NCI-H774 (cell line): ENCODE results near the gene TPD52L2.

Experiments
- DNase-seq: peaks from one replicate; lab custom pipeline; 2025; lab: John Stamatoyannopoulos, UW

Gene TPD52L2

DNA sequence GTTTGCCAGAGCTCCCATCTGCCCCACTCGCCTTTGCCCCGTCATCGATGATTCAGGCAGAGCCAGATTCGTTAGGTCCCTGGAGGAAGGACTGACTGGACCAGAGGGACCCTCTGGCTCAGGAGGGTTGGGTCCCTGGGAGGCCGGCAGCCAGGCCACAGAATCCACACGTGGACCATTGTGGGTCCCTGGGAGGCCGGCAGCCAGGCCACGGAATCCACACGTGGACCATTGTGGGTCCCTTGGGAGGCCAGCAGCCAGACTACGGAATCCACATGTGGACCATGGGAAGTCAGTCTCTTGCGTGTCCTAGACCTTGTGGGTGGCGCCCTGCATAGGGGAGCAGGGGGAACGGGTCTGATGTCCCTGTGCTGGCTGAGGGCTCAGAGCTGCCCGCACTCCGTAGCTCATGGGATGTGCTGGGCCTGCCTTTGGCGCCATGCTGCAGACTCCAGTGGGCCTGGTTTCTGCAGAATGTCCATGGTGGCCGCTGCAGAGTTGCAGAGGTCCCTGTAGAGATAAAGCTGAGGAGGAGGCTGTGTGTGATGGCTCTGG is 67.6 kb downstream of the TPD52L2 start:
- DNase-seq, result no peak

DNA sequence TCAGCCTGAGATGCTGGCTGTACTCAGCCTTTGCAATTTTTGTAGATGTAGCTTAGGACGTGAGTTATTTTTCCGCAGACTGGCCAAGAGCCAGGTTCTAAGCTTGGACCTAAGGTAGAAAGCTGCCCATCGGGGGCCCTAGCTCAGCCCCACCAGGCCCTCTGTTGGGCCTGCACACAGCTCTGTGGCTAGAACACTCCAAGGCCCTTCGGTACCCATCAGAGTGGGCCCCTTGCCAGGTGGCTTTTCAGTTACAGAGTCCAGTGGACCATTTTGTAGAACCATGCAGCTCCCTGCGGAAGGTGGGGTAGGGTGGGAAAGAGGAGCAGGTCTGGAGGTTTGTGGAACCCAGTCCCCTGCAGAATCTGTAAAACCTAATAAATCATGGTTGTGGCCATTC is 68.6 kb downstream of the TPD52L2 start:
- DNase-seq, result no peak

DNA sequence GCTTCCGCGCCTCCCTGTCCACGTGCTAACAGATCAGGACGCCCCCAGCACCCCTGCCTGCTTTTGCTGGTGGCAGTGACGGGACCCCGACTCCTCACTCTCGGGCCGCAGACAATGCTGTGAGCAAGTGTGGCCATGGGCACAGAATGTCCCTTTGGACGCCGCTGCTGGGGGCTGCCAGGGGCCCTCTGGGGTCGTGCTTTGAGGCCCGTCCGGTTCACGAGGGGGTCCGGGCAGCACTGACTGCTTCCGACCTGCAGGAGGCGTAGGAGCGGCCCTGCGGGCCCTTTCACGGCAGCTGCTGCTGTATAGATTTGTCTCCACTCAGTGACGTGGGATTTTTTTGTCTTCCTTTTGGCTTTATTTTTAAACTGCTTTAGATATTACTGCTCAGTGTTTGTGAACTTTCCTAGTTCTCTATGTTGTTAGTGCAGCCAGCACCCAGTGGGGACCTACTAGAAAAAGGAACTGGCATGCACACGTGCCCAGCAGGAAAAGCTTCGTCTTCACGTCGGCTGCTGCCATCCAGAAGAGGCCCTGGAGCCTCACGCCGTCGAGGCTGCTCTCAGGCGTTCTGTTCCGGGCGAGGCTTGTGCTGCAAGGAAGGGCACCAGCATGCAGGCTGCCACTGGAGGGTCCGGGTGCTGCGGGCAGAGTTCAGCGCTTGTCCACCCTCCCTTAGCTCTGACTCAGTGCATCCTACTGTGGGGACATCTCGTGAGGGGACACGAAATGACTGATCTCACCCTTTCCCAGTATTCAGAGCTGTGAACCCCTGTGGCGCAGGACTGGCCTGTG is 69.4 kb downstream of the TPD52L2 start:
- no peak for DNase-seq

DNA sequence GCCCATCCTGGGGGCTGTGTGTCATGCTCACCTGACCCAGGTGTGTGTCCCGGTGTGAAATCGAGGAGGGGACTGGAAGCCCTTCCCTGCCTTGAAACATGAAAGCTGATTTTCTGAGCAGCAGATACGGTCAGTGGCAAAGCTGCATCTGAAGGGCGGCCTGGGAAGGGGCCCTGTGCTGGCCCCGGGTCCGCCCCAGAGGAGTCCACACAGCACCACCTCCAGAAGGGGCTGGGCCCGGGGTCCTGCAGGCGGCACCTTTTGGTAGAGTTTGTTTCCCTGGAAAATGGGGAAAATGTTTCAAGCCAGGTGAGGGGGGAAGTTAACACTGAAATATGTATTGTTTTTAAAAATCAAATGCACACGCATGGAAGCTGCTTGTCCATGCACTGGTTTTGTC is 70.4 kb downstream of the TPD52L2 start:
- DNase-seq, result no peak

DNA sequence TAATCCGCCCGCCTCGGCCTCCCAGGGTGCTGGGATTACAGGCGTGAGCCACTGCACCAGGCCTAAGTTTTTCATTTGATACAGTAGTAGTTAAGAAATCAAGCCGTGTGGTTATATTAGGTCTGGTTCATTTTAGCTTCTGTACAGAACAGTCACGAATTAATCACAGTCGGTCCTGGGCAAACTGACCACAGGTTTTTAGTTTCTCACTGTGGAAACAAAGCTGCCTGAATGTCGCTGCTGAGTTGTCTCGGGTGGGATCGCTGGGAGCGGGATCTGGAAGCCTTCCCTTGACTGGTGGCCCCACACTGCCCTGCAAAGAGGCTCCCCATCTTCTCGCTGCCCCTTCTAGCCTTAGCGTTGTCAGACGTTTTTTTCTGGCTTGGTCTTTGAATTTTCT is 72.5 kb downstream of the TPD52L2 start:
- no peak for DNase-seq

GRCh38 chr20:63939061-63939935 is 74.2 kb downstream of the TPD52L2 start:
- no peak for DNase-seq

GRCh38 chr20:63940071-63940471 is 75.0 kb downstream of the TPD52L2 start:
- DNase-seq, result no peak

DNA sequence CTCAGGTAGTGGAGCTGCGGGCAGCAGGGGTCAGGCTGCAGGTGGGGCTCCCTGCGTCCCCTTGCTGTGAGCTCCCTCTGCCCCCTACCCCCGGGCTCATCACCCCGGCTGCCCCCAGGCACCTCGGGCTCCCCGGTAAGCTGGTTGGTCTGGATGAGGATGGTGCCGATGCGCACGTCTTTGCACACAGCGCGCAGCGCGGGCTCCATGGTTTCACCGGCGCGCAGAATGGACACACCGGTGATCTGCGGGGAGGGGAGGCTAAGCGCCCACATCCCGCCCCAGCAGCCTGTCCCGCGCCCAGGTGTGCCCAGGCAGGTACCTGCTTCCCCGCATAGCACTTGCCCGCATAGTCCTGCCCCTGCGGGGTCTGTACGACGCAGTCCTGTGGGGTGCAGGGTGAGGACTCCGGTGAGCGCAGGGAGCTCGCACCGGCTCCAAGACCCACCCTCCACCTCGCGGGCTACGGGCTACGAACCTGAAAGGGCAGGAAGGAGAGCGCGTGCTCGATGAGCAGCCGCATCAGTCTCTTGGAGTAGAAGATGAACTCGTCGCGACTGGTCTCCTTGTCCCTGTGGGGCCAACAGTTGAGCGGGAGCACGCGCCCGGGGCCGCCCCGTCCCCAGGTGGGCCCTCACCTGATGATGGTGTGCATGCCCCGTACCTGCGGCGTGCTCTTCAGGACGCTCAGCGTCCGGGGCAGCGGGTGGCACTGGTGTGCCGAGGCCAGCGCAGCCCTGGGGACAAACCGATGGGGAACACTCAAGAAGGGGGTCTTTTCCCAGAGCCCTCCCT is 75.6 kb downstream of the TPD52L2 start:
- no peak for DNase-seq
